Omental fat pad (tissue), 4 donors: ENCODE results near the gene ITPRID2. TPM values are rescaled to one million over a fixed set of nuclear protein-coding genes. Genes with fewer than 3 reads are reported as not detected.

Experiments
- ATAC-seq: fragments of 150-250 bp; one replicate; pipeline ENCODE4 v1.9.1; 2016; ENCODE audit warnings: mild to moderate bottlenecking, moderate library complexity; ENCODE audit not compliant: low FRiP score
- DNase-seq: peaks from one replicate; pipeline ENCODE4 v3.0.0-alpha.2; 2019; ENCODE audit warnings: low spot score
- total RNA-seq, 4 donors: library from RNA; depleted of rRNA; stranded (reverse); fragments of >200 nt; gene quantifications; one replicate each; pipeline ENCODE4 v1.1.0, GENCODE V29; 2016
- TF ChIP-seq, protein P1 (sequence below), 3 donors: fragments of 450-650 bp; IDR thresholded peaks; one replicate each; pipeline ENCODE4 v1.5.1; 2016 to 2017; ENCODE audit warnings: antibody characterized with exemption in 3 of 3, mild to moderate bottlenecking in 3 of 3, moderate library complexity in 2 of 3

Gene ITPRID2
- total RNA-seq, 4 donors from 2014 or later: 54.7 to 94.6 (median 70.6) TPM

DNA sequence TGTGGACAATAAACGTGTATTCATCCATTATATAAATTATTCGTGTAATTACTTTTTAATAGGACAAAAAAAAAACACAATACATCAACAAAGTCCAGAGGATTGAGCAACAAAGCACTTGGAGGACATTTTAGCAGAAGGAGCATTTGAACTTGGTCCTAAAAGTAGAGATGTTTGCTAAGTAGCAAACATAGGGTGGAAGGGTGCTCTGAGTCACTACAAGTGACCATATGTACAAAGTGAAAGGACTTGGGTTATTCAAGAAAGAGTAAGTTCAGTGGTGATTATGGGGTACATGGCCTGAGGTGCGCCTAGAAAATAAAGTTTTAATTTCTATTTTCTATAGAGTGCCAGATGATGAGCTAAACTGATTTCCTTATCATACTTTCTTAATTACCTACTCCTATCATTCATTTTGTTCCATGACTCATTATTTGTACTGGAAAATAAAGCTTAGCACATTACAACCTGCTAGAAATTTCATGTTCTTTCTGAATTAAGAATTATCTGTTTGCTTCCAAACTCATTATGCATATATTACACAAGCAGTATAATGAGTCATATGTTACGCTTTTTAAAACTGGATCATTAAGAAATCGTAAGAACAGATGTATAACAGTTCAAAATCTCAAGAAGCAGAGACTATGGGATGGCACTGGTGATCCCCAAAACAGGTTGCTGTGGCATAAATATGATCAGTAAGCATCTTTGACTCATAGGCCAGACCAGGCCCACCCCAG, 81.1 kb downstream of the ITPRID2 start:
- ATAC-seq: no peak
- TF ChIP-seq, protein P1, sequence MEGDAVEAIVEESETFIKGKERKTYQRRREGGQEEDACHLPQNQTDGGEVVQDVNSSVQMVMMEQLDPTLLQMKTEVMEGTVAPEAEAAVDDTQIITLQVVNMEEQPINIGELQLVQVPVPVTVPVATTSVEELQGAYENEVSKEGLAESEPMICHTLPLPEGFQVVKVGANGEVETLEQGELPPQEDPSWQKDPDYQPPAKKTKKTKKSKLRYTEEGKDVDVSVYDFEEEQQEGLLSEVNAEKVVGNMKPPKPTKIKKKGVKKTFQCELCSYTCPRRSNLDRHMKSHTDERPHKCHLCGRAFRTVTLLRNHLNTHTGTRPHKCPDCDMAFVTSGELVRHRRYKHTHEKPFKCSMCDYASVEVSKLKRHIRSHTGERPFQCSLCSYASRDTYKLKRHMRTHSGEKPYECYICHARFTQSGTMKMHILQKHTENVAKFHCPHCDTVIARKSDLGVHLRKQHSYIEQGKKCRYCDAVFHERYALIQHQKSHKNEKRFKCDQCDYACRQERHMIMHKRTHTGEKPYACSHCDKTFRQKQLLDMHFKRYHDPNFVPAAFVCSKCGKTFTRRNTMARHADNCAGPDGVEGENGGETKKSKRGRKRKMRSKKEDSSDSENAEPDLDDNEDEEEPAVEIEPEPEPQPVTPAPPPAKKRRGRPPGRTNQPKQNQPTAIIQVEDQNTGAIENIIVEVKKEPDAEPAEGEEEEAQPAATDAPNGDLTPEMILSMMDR (IDR thresholded peaks at IDR 0.05): no peak
- DNase-seq: no peak

DNA sequence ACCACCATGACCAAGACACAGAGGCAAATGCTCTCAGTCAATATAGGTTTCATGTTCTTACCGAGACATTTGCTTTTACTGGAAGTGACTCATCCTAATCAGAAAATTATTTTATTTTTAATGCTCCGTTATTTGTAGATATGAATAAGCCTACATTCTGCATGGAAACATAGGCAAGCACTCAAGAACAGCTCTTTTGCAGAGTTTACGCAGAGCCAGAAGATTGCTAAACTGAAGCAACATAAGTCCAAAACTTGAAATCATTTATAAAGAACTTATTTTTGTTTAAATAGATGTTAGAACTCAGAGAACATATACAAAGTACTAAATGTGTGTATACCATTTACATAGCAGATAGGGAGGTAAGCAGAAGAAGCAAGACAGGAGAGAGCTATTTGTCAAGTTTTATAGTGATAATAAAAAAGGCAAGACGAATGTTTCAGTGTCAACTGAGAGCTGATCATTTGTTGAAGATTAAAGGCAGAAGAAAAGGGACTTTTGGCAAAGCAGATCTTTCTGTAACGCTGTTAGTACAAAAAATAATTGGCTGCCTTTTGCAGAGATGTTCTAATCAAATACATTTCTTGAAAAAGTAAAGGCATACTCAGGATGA, 81.7 kb downstream of the ITPRID2 start:
- no peak for ATAC-seq
- DNase-seq: no peak
- TF ChIP-seq, protein P1 (IDR thresholded peaks at IDR 0.05): no peak

DNA sequence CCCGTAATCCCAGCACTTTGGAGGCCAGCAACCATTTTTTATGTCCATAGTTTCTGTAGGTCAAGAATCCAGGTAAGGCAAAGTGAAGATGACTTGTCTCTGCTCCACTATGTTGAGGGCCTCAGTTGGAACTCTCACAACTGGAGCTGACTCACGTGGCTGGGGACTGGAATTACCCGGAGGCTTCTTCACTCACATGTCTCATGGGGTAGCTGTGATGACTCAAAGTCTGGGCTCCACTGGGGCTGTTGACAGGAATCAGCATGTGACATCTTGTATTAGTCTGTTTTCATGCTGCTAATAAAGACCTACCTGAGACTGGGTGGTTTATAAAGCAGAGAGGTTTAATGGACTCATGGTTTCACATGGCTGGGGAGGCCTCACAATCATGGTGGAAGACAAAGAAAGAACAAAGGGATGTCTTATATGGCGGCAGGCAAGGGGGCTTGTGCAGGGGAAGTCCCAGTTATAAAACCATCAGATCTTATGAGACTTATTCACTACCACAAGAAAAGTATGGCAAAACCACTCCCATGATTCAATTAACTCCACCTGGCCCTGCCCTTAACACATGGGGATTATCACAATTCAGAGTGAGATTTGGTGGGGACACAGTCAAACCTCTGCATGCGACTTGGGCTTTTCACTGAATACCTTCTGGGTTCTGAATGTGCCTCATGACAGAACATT, 86.3 kb downstream of the ITPRID2 start:
- TF ChIP-seq, protein P1 (IDR thresholded peaks at IDR 0.05): no peak
- ATAC-seq (no peak), DNase-seq (no peak)

DNA sequence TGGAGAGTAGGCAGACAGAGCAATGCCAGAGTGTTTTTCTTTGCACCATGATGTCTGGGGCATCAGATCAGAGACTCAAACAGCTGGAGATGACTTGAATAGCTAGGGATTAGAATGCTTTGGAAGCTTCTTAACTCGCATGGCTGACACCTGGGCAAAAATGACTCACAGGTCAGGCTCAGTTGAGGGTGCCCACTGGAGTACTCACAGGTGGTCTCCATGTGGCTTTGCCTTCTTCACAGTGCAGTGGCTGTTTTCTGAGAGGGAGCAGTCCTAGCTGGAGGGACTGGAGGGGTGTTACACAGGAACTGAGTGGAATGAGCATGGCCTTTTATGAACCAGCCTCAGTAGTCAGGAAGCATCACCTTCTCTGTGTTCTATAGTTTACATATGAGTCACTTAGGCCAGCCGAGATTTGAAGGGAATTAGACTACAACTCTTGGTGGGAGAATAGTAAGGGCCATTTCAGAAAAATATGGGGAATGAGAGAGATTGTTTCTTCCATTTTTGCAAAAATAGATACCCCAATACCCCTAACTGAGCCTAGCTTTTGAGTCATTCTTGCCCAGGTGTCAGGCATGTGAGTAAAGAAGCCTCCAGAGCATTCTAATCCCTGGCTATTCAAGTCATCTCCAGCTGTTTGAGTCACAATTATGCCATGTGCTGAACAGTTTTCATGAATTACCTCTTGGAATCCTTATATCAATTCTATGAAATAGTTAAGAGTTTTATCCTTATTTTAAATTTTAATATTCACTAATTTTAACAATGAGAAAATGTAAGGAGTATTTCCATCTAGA, 87.0 kb downstream of the ITPRID2 start:
- DNase-seq (no peak), ATAC-seq (no peak)
- TF ChIP-seq, protein P1 (IDR thresholded peaks at IDR 0.05): no peak

Other genes starting within 250 kb of the ITPRID2 start
- not detected for gene CERKL, start 234.6 kb upstream of the ITPRID2 start, total RNA-seq
- not detected for gene NEUROD1, start 211.2 kb upstream of the ITPRID2 start, total RNA-seq
- 1 to 10 TPM in 2 of 4 donors, not detected in 2; 1.1 to 1.3 TPM for gene PPP1R1C, start 94.1 kb downstream of the ITPRID2 start, total RNA-seq